OCI-LY3 (cell line): ENCODE measurements around the gene PCDHB3.
"Not testable (repeated sequence)": the region's sequence is repeated elsewhere in the genome, so short reads cannot be mapped to it uniquely, and the experiment has no call there.

Source experiments
- H2AFZ ChIP-seq: fragments of 200-600, 300-600 bp; shearing (Covaris generic); 2 replicates; pipeline ENCODE4 v1.6.0; 2014; ENCODE audit warnings: antibody characterized with exemption, low read depth, low read length
- H3K27ac ChIP-seq: fragments of 200-600, 300-600 bp; sonication (generic); 2 replicates; pipeline ENCODE4 v1.5.1; 2014; ENCODE audit warnings: mild to moderate bottlenecking, low read length, moderate library complexity, mixed read lengths
- H3K27me3 ChIP-seq: fragments of 200-600, 300-600 bp; sonication (generic); 2 replicates; pipeline ENCODE4 v1.6.1; 2014; ENCODE audit warnings: low read depth, low read length, mixed read lengths
- H3K36me3 ChIP-seq: fragments of 200-600, 300-600 bp; sonication (generic); replicated peaks from 2 replicates; pipeline ENCODE3; 2014; ENCODE audit warnings: low read depth, low read length, mixed read lengths
- H3K4me1 ChIP-seq: fragments of 300-600, 200-600 bp; sonication (generic); 2 replicates; pipeline ENCODE4 v1.6.1; 2014; ENCODE audit warnings: low read length, mixed read lengths
- H3K4me2 ChIP-seq: fragments of 200-600, 300-600 bp; sonication (generic); 2 replicates; pipeline ENCODE4 v1.6.1; 2014; ENCODE audit warnings: low read length, mixed read lengths
- H3K4me3 ChIP-seq: fragments of 300-600, 200-600 bp; sonication (generic); 2 replicates; pipeline ENCODE4 v1.5.1; 2014; ENCODE audit warnings: antibody characterized with exemption, mild to moderate bottlenecking, low read length, moderate library complexity
- H3K79me2 ChIP-seq: fragments of 300-600, 200-600 bp; shearing (Covaris generic); 2 replicates; pipeline ENCODE4 v1.6.1; 2014; ENCODE audit warnings: mild to moderate bottlenecking, low read length, mixed read lengths
- H3K9ac ChIP-seq: fragments of 300-600, 200-600 bp; shearing (Covaris generic); 2 replicates; pipeline ENCODE4 v1.6.0; 2014; ENCODE audit warnings: mild to moderate bottlenecking, low read length, moderate library complexity
- H3K9me3 ChIP-seq: fragments of 200-600, 300-600 bp; shearing (Covaris generic); 2 replicates; pipeline ENCODE4 v1.6.1; 2014; ENCODE audit warnings: low read length, mixed read lengths; ENCODE audit not compliant: insufficient read depth
- H4K20me1 ChIP-seq: fragments of 200-600, 300-600 bp; sonication (generic); 2 replicates; pipeline ENCODE4 v1.6.1; 2016; ENCODE audit warnings: low read length, mixed read lengths; ENCODE audit not compliant: insufficient read depth
- CTCF ChIP-seq: fragments of 200-600, 300-600 bp; sonication (generic); IDR thresholded peaks from 2 replicates; pipeline ENCODE4 v1.5.1; 2014; ENCODE audit warnings: antibody characterized with exemption, low read length, low read depth
- EZH2phosphoT487 ChIP-seq: fragments of 200-600 bp; shearing (Covaris generic); IDR thresholded peaks from 2 replicates; pipeline ENCODE4 v1.6.1; 2018; ENCODE audit warnings: antibody characterized with exemption, mixed run types, low read depth

Gene PCDHB3

GRCh38 chr5:141121563-141121962 lies 21.3 kb downstream of the PCDHB3 start, which contains the start of gene PCDHB4:
Gene PCDHB4, plus strand, starts transcription at chr5:141121818. Its CDS starts 181 bp downstream, at chr5:141121999.
- H3K4me2 ChIP-seq = no peak within 1 kb of the TSS
- TF ChIP-seq CTCF = no peak
- TF ChIP-seq EZH2phosphoT487 = no peak
- no peak within 1 kb of the TSS for H2AFZ ChIP-seq
- no peaks in the 10 kb centered on the region for H3K9me3 ChIP-seq
- H3K4me1 ChIP-seq = no peaks in the 10 kb centered on the region
- H3K27ac ChIP-seq = no peak within 1 kb of the TSS
- no peak within 1 kb of the TSS for H3K4me3 ChIP-seq
- no peaks in the 10 kb centered on the region for H3K36me3 ChIP-seq
- no peaks in the 10 kb centered on the region for H4K20me1 ChIP-seq
- no peak within 1 kb of the TSS for H3K9ac ChIP-seq
- no peaks in the 10 kb centered on the region for H3K79me2 ChIP-seq
- H3K27me3 ChIP-seq = no peaks in the 10 kb centered on the region

GRCh38 chr5:141121985-141122384 lies 21.7 kb downstream of the PCDHB3 start:
- H2AFZ ChIP-seq = no peak overlapping the region
- no peaks in the 10 kb centered on the region for H3K79me2 ChIP-seq
- H4K20me1 ChIP-seq = no peaks in the 10 kb centered on the region
- H3K4me1 ChIP-seq = no peaks in the 10 kb centered on the region
- H3K27ac ChIP-seq = no peak overlapping the region
- H3K9ac ChIP-seq = no peak overlapping the region
- no peak overlapping the region for H3K4me3 ChIP-seq
- no peak overlapping the region for H3K4me2 ChIP-seq
- no peaks in the 10 kb centered on the region for H3K9me3 ChIP-seq
- no peaks in the 10 kb centered on the region for H3K27me3 ChIP-seq
- H3K36me3 ChIP-seq = no peaks in the 10 kb centered on the region
- no peak for TF ChIP-seq CTCF
- TF ChIP-seq EZH2phosphoT487 = no peak

GRCh38 chr5:141123396-141124135 lies 23.3 kb downstream of the PCDHB3 start:
- not testable (repeated sequence) for H2AFZ ChIP-seq, H3K36me3 ChIP-seq, H3K27ac ChIP-seq, H3K4me1 ChIP-seq, H3K4me2 ChIP-seq, H3K27me3 ChIP-seq, H4K20me1 ChIP-seq, H3K9me3 ChIP-seq, H3K4me3 ChIP-seq, H3K79me2 ChIP-seq, H3K9ac ChIP-seq

GRCh38 chr5:141127305-141127704 lies 27.0 kb downstream of the PCDHB3 start:
- Histone ChIP-seq H3K9me3 (no peaks in the 10 kb centered on the region), H2AFZ (no peak overlapping the region), H3K27me3 (no peaks in the 10 kb centered on the region), H3K79me2 (no peaks in the 10 kb centered on the region), H3K27ac (no peak overlapping the region), H3K4me2 (no peak overlapping the region), H4K20me1 (no peaks in the 10 kb centered on the region), H3K4me3 (no peak overlapping the region), H3K4me1 (no peaks in the 10 kb centered on the region), H3K9ac (no peak overlapping the region), H3K36me3 (no peaks in the 10 kb centered on the region)
- TF ChIP-seq EZH2phosphoT487 (no peak), CTCF (no peak)
